Mucosa of descending colon (tissue), 3 donors: ENCODE measurements around the gene TMEM108. TPM values are rescaled to one million over a fixed set of nuclear protein-coding genes. Genes with fewer than 3 reads are reported as not detected.

Experiments
- ATAC-seq: fragments of 200-7000 bp; cut with Tn5 transposase; one replicate; pipeline ENCODE4 v1.9.1; 2020; ENCODE audit warnings: mild to moderate bottlenecking, moderate library complexity
- DNase-seq, 3 donors: peaks; one replicate each; pipeline ENCODE4 v3.0.0-alpha.2; 2020
- H3K36me3 ChIP-seq: fragments of 200-600 bp; one replicate; pipeline ENCODE4 v1.8.0; 2021; ENCODE audit warnings: low read depth, mild to moderate bottlenecking
- H3K4me1 ChIP-seq: fragments of 200-600 bp; one replicate; pipeline ENCODE4 v1.8.0; 2021; ENCODE audit warnings: low read depth, mild to moderate bottlenecking
- H3K4me3 ChIP-seq: fragments of 200-600 bp; one replicate; pipeline ENCODE4 v1.8.0; 2021; ENCODE audit warnings: mild to moderate bottlenecking
- H3K9me3 ChIP-seq: fragments of 200-600 bp; one replicate; pipeline ENCODE4 v1.8.0; 2021; ENCODE audit warnings: mild to moderate bottlenecking
- CTCF ChIP-seq: fragments of 200-600 bp; IDR thresholded peaks from one replicate; pipeline ENCODE4 v1.8.0; 2022; ENCODE audit warnings: antibody characterized with exemption, mild to moderate bottlenecking
- intact Hi-C, 2 donors: fragments of 100-400 bp; cut with DNase I in 1 of 2; cut with micrococcal nuclease in 1 of 2; formaldehyde crosslinking; loops; one replicate each; pipeline versions ENCODE4 v1.11.0 to v1.11.1; 2022; cut with DNase I, micrococcal nuclease
- total RNA-seq, 3 donors: library from RNA; stranded (reverse); fragmentation: NEBNext Ultra II Directional in 2 of 3; extraction: Animal tissue kit (Norgen Biotek cat#: 25700) in 2 of 3; gene quantifications; one replicate each; pipeline versions ENCODE4 v1.2.1 to v1.2.4, GENCODE V29; 2021 to 2023
- donor health status: DM: no; HTN: no; CAD: no; lungs with moderate emphysema.
- donor health status: DM: no; HTN: no; CAD: no.
- donor health status: DM: no; HTN: yes; CAD: no.

The TMEM108 gene
- total RNA-seq, 3 donors from 2014 or later: 0.72 to 3.4 (median 1.1) TPM

GRCh38 chr3:133246119-133246518 lies 207.9 kb downstream of the TMEM108 start:
- DNase-seq (no peak), ATAC-seq (no peak)
- intact Hi-C loops: no loop called here
- no peak overlapping the region for H3K4me3 ChIP-seq
- no peaks in the 10 kb centered on the region for H3K36me3 ChIP-seq
- H3K4me1 ChIP-seq: no peaks in the 10 kb centered on the region
- no peak for TF ChIP-seq CTCF
- no peaks in the 10 kb centered on the region for H3K9me3 ChIP-seq

- Histone ChIP-seq H3K4me3 (no peak overlapping the region), H3K36me3 (no peaks in the 10 kb centered on the region), H3K9me3 (no peaks in the 10 kb centered on the region), H3K4me1 (no peaks in the 10 kb centered on the region)
- ATAC-seq (no peak), DNase-seq (no peak)
- no peak for TF ChIP-seq CTCF
- intact Hi-C loops: no loop called here
Measured at GRCh38 chr3:133246773-133247172, 208.6 kb downstream of the TMEM108 start.

- ATAC-seq (no peak), DNase-seq (no peak)
- TF ChIP-seq CTCF: no peak
- Histone ChIP-seq H3K9me3 (no peaks in the 10 kb centered on the region), H3K4me1 (no peaks in the 10 kb centered on the region), H3K4me3 (no peak overlapping the region), H3K36me3 (no peaks in the 10 kb centered on the region)
- intact Hi-C loops: no loop called here
Measured at GRCh38 chr3:133248389-133248788, 210.2 kb downstream of the TMEM108 start.

GRCh38 chr3:133249490-133249889 lies 211.3 kb downstream of the TMEM108 start:
- DNase-seq: no peak
- no peaks in the 10 kb centered on the region for H3K9me3 ChIP-seq
- no peaks in the 10 kb centered on the region for H3K4me1 ChIP-seq
- TF ChIP-seq CTCF: no peak
- no peak for ATAC-seq
- no peaks in the 10 kb centered on the region for H3K36me3 ChIP-seq
- no peak overlapping the region for H3K4me3 ChIP-seq
- intact Hi-C loops: no loop called here

- no peaks in the 10 kb centered on the region for H3K4me1 ChIP-seq
- intact Hi-C loops: no loop called here
- H3K9me3 ChIP-seq: no peaks in the 10 kb centered on the region
- H3K4me3 ChIP-seq: no peak overlapping the region
- no peak for TF ChIP-seq CTCF
- DNase-seq (no peak), ATAC-seq (no peak)
- no peaks in the 10 kb centered on the region for H3K36me3 ChIP-seq
Measured at GRCh38 chr3:133254151-133254550, 216.0 kb downstream of the TMEM108 start.

GRCh38 chr3:133254716-133255115 lies 216.5 kb downstream of the TMEM108 start:
- Histone ChIP-seq H3K36me3 (no peaks in the 10 kb centered on the region), H3K4me1 (no peaks in the 10 kb centered on the region), H3K4me3 (no peak overlapping the region), H3K9me3 (no peaks in the 10 kb centered on the region)
- intact Hi-C loops: loop anchor here in 1 of 2 donors (5.0 kb wide), 1 partner anchor 148 kb away; the partner anchor contains the start of gene BFSP2
- TF ChIP-seq CTCF: no peak
- ATAC-seq (no peak), DNase-seq (no peak)
